Nucleus accumbens (tissue), 56 donors: ENCODE results near the gene PPP1R14B.

Source experiments
- DNase-seq, 56 donors: peaks; one replicate each; lab custom pipeline; 2025; lab: John Stamatoyannopoulos, UW

The PPP1R14B gene

GRCh38 chr11:64262271-64263002 is 15.7 kb upstream of the PPP1R14B start:
- DNase-seq = no peak

DNA sequence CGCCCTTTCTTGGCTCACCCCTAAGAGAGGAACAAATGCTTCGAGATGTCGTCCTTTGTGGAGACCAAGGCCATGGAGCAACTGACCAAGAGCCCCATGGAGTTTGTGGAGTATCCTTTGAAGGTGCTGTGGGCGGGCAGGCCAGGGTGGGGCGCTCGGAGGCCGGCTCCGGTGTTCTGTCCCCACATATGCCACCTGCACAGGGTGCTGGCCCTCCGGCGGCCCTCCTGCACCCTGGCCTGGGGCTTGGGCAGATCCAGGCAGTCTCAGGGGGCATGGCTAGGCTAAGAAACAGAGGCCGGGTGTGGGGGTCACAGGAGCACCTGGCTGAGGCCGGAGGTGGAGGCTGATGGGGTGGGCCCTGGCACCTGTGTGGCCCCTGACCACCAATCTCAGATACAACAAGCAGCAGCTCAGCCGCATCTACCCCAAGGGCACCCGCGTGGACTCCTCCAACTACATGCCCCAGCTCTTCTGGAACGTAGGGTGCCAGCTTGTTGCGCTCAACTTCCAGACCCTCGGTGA is 14.9 kb upstream of the PPP1R14B start:
- DNase-seq = no peak

- no peak for DNase-seq
Observed at GRCh38 chr11:64260147-64260708, 13.5 kb upstream of the PPP1R14B start.

DNA sequence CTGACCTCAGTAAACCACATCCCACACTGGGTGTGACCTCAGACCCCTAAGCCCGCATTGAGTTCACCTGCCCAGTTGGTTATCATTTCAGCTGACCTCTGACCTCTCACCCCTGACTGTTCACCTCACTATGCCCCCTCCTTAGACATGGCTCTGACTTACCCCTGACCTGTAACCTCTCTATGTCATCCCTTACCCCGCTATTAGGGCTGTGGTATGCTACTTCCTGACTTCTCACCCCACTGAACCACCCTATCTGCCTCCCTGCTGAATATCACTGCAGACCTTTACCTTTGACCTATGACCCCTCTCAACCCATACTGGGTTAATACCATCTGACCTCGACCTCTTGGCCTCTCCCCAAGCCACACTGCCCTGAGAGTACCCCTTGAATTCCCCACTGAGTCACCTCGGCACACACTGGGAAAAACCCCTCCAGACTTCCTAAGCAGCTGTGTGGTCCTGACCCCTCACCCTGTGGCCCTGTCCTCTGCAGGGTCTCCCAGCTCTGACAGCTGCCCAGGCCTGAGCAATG is 12.9 kb upstream of the PPP1R14B start:
- DNase-seq = no peak

GRCh38 chr11:64258946-64259532 is 12.3 kb upstream of the PPP1R14B start:
- DNase-seq = no peak

DNA sequence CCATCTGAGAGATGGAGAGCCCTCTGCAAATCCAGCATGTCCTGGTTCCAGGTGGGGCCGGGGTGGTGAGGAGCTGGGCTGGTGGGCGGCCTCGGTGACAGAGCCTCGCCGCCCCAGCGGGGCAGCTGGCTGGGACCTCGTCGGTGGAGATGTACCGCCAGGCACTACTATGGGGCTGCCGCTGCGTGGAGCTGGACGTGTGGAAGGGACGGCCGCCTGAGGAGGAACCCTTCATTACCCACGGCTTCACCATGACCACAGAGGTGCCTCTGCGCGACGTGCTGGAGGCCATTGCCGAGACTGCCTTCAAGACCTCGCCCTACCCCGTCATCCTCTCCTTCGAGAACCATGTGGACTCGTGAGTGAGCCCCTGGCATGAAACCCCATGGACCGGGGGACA is 11.6 kb upstream of the PPP1R14B start:
- DNase-seq = no peak

- DNase-seq = no peak
Observed at GRCh38 chr11:64256300-64256699, 9.6 kb upstream of the PPP1R14B start.

DNA sequence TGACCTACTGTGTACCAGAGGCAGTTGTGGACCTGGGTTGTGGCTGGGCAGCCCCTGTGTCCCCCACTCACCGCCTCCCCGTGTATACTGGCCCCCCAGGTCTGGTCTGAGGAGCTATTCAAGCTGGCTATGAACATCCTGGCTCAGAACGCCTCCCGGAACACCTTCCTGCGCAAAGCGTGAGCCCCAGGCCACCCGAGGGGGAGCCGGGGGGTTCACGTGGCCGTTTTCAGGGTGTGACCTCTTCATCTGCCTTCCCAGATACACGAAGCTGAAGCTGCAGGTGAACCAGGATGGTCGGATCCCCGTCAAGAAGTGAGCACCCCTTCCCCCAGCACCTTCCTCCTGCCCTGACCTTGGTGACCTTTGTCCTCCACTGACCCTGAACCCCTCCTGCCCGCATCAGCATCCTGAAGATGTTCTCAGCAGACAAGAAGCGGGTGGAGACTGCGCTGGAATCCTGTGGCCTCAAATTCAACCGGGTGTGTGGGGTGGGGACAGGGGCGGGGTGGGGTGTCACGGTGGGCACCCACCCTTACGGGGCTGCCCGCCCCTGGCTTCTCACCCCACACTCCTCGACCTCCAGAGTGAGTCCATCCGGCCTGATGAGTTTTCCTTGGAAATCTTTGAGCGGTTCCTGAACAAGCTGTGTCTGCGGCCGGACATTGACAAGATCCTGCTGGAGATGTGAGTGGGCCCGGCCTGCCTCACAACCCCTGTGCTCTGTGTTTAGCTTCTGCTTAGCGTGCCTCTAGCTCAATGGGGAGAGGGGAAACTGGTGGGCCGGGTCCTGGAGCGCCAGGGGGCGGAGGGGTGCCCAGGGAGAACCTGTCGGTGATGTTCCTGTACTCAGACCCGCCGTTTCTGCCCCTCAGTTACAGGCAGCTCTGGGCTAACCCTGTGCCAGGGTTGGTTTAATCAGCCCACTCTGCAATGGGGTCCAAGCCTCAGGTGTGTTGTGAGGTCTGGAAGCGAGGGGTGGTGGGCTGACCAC is 8.7 kb upstream of the PPP1R14B start:
- DNase-seq = no peak

- DNase-seq = no peak
Observed at GRCh38 chr11:64254326-64254725, 7.6 kb upstream of the PPP1R14B start.

- peak in 32 of 56 donors; percentile 10 to 76 (median 38) for DNase-seq
Observed at GRCh38 chr11:64253481-64253880, 6.7 kb upstream of the PPP1R14B start.

DNA sequence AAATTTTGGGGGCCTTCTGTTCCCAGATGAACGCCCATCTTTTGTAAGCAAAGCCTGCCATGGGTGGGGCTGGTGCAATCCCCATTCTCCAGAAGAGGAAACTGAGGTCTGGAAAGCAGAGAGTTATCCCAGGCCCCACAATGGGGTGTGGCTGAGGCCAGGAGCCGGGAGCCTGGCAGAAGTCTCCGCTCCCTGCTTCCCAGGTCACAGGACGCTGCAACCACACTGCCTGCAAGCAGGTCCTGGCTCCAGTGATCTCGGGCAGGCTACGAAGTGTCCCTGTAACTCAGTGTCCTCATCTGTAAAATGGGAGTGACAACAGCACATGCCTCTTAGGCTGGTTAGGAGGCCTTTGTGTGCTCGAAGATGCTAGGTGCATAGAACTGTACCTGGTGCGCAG is 6.3 kb upstream of the PPP1R14B start:
- no peak for DNase-seq

- DNase-seq = peak in 4 of 56 donors; percentile 21 to 26 (median 24)
Observed at GRCh38 chr11:64252003-64252872, 5.5 kb upstream of the PPP1R14B start.

GRCh38 chr11:64251753-64252002 is 4.9 kb upstream of the PPP1R14B start:
- no peak for DNase-seq

DNA sequence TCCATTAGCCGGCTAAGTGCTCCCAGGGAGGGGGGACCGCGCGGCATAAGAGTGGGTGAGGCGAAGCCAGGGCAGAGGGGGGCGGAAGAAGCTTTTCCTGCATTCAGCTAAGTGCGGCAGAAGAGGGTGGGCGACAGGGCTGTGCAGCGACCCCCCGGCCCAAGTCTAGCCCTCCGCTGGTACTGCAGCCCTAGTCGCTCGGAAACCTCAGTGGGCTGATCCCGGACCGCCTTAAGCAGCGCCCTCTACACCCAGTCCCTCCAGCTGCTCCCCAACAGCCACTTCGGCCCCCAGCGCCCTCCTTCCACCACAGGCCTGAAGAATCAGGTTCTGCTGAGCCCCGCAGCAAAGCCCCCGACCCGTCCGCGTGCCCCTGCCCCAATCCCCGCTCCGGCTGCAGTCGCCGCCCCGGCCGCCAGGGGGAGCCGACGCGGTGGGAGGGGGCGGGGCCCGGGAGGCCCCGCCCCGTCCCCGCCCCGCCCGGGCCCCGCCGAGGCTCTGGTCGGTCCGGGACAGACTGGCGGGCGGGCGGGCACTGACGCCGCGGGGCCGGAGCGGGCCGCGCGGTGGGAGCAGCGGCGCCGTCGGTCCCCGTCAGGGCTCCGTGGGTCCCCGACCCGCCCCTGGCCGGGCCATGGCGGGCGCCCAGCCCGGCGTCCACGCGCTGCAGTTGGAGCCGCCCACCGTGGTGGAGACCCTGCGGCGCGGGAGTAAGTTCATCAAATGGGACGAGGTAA is 4.4 kb upstream of the PPP1R14B start, which contains the start of gene PLCB3:
TSS of gene PLCB3 (plus strand) at position 515 of the 737 bp plus-strand sequence. CDS start at position 635, 120 bp downstream.
- peak in 30 of 56 donors; percentile 17 to 82 (median 30) for DNase-seq

DNA sequence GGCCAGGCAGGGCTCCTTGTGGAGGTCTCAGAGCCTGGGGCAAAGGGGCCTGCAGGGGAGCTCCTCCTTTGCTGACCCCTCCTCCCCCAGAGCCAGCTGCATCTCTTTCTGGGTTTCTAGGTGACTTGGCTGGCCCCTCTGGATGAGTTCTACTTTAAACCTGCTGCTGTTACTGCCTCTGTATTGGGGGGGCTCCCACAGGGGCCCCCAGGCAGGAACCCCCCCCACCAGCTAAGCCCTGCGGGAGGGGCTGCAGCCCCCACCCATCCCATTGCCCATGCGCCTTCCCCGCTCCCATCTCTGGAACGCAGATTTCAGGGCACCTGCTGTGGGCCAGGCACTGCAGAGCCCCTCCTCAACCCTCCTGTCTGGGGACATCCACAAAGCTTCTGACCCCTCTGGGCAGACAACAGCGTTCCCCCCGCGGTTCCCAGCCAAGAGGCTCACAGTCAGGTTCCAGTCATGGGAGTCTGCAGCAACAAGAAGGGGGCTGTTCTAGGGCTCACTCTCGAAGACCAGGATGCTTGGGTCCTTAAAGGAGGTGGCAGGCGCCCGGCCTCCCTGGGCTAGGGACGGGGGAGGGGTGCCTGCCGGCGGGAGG is 3.8 kb upstream of the PPP1R14B start:
- DNase-seq = no peak

GRCh38 chr11:64249563-64250414 is 3.0 kb upstream of the PPP1R14B start:
- no peak for DNase-seq

GRCh38 chr11:64249038-64249437 is 2.3 kb upstream of the PPP1R14B start:
- DNase-seq = no peak
